Lower leg skin (tissue), 3 donors: ENCODE results near the gene SNAPC2.

ENCODE experiments used
- CTCF ChIP-seq, 3 donors: fragments of 450-650 bp; IDR thresholded peaks; one replicate each; pipeline ENCODE4 v1.5.1; 2016; ENCODE audit warnings: antibody characterized with exemption in 3 of 3, mild to moderate bottlenecking in 3 of 3, moderate library complexity in 2 of 3
- POLR2A ChIP-seq, 2 donors: fragments of 450-650 bp; IDR thresholded peaks; one replicate each; pipeline ENCODE4 v1.6.1; 2016 to 2017; ENCODE audit warnings: antibody characterized with exemption in 2 of 2, mild to moderate bottlenecking in 1 of 2, moderate library complexity in 1 of 2

GRCh38 chr19:7871437-7872305 is 48.5 kb upstream of the SNAPC2 start:
- TF ChIP-seq CTCF (IDR thresholded peaks at IDR 0.05) = no peak
- TF ChIP-seq POLR2A (IDR thresholded peaks at IDR 0.05) = no peak
